Rectal smooth muscle tissue (tissue), 1 donor: Measurements from ENCODE around the gene ERO1B.

Experiments used
- H3K27ac ChIP-seq: one replicate; pipeline ENCODE4 v1.7.0; 2013; ENCODE audit warnings: low read depth, low read length, inconsistent platforms
- H3K27me3 ChIP-seq: one replicate; pipeline ENCODE4 v1.7.0; 2013; ENCODE audit warnings: low read length; ENCODE audit not compliant: control insufficient read depth, insufficient read depth
- H3K36me3 ChIP-seq: one replicate; pipeline ENCODE4 v1.7.0; 2013; ENCODE audit warnings: low read length; ENCODE audit not compliant: control insufficient read depth, insufficient read depth
- H3K4me1 ChIP-seq: one replicate; pipeline ENCODE4 v1.7.0; 2013; ENCODE audit warnings: low read length; ENCODE audit not compliant: control insufficient read depth, insufficient read depth
- H3K4me3 ChIP-seq: one replicate; pipeline ENCODE4 v1.7.0; 2013; ENCODE audit warnings: low read length
- H3K9ac ChIP-seq: one replicate; pipeline ENCODE4 v1.7.0; 2013; ENCODE audit warnings: low read length

The ERO1B gene

GRCh38 chr1:236222632-236223031 is 59.1 kb downstream of the ERO1B start:
- no peak overlapping the region for H3K9ac ChIP-seq
- H3K27ac ChIP-seq, result no peak overlapping the region
- no peaks in the 10 kb centered on the region for H3K36me3 ChIP-seq
- H3K4me1 ChIP-seq, result no peaks in the 10 kb centered on the region
- H3K27me3 ChIP-seq, result no peaks in the 10 kb centered on the region
- no peak overlapping the region for H3K4me3 ChIP-seq

- H3K36me3 ChIP-seq, result no peaks in the 10 kb centered on the region
- no peak overlapping the region for H3K4me3 ChIP-seq
- no peak overlapping the region for H3K9ac ChIP-seq
- no peaks in the 10 kb centered on the region for H3K4me1 ChIP-seq
- H3K27me3 ChIP-seq, result no peaks in the 10 kb centered on the region
- H3K27ac ChIP-seq, result no peak overlapping the region
These were observed 61.3 kb downstream of the ERO1B start for GRCh38 chr1:236220473-236220872.

- H3K27me3 ChIP-seq, result no peaks in the 10 kb centered on the region
- no peak overlapping the region for H3K27ac ChIP-seq
- no peaks in the 10 kb centered on the region for H3K36me3 ChIP-seq
- no peak overlapping the region for H3K9ac ChIP-seq
- H3K4me3 ChIP-seq, result no peak overlapping the region
- no peaks in the 10 kb centered on the region for H3K4me1 ChIP-seq
These were observed 67.0 kb downstream of the ERO1B start for GRCh38 chr1:236214761-236215160.

GRCh38 chr1:236213534-236213933 is 68.2 kb downstream of the ERO1B start:
- Histone ChIP-seq H3K36me3 (no peaks in the 10 kb centered on the region), H3K27ac (no peak overlapping the region), H3K4me3 (no peak overlapping the region), H3K4me1 (no peaks in the 10 kb centered on the region), H3K9ac (no peak overlapping the region), H3K27me3 (no peaks in the 10 kb centered on the region)

GRCh38 chr1:236211815-236212214 is 69.9 kb downstream of the ERO1B start:
- no peak overlapping the region for H3K9ac ChIP-seq
- H3K36me3 ChIP-seq, result no peaks in the 10 kb centered on the region
- H3K27ac ChIP-seq, result no peak overlapping the region
- H3K4me1 ChIP-seq, result no peaks in the 10 kb centered on the region
- no peaks in the 10 kb centered on the region for H3K27me3 ChIP-seq
- H3K4me3 ChIP-seq, result no peak overlapping the region

GRCh38 chr1:236209713-236210112 is 72.0 kb downstream of the ERO1B start:
- Histone ChIP-seq H3K4me1 (no peaks in the 10 kb centered on the region), H3K27me3 (no peaks in the 10 kb centered on the region), H3K36me3 (no peaks in the 10 kb centered on the region), H3K27ac (no peak overlapping the region), H3K9ac (no peak overlapping the region), H3K4me3 (no peak overlapping the region)

GRCh38 chr1:236209185-236209584 is 72.6 kb downstream of the ERO1B start:
- H3K4me3 ChIP-seq, result no peak overlapping the region
- no peak overlapping the region for H3K9ac ChIP-seq
- no peak overlapping the region for H3K27ac ChIP-seq
- H3K4me1 ChIP-seq, result no peaks in the 10 kb centered on the region
- no peaks in the 10 kb centered on the region for H3K36me3 ChIP-seq
- H3K27me3 ChIP-seq, result no peaks in the 10 kb centered on the region

GRCh38 chr1:236207569-236207968 is 74.2 kb downstream of the ERO1B start:
- H3K36me3 ChIP-seq, result no peaks in the 10 kb centered on the region
- H3K9ac ChIP-seq, result no peak overlapping the region
- no peak overlapping the region for H3K27ac ChIP-seq
- no peaks in the 10 kb centered on the region for H3K27me3 ChIP-seq
- H3K4me3 ChIP-seq, result no peak overlapping the region
- no peaks in the 10 kb centered on the region for H3K4me1 ChIP-seq

- H3K36me3 ChIP-seq, result no peaks in the 10 kb centered on the region
- H3K4me3 ChIP-seq, result no peak overlapping the region
- H3K27me3 ChIP-seq, result no peaks in the 10 kb centered on the region
- no peak overlapping the region for H3K9ac ChIP-seq
- no peaks in the 10 kb centered on the region for H3K4me1 ChIP-seq
- no peak overlapping the region for H3K27ac ChIP-seq
These were observed 74.6 kb downstream of the ERO1B start for GRCh38 chr1:236207121-236207520.

GRCh38 chr1:236206548-236206947 is 75.2 kb downstream of the ERO1B start:
- Histone ChIP-seq H3K4me3 (no peak overlapping the region), H3K4me1 (no peaks in the 10 kb centered on the region), H3K36me3 (no peaks in the 10 kb centered on the region), H3K27ac (no peak overlapping the region), H3K9ac (no peak overlapping the region), H3K27me3 (no peaks in the 10 kb centered on the region)

- H3K9ac ChIP-seq, result no peak overlapping the region
These were observed 77.1 kb downstream of the ERO1B start for GRCh38 chr1:236204656-236205055.

GRCh38 chr1:236204039-236204438 is 77.7 kb downstream of the ERO1B start:
- Histone ChIP-seq H3K9ac (no peak overlapping the region), H3K4me1 (no peaks in the 10 kb centered on the region), H3K4me3 (no peak overlapping the region), H3K36me3 (no peaks in the 10 kb centered on the region), H3K27ac (no peak overlapping the region), H3K27me3 (no peaks in the 10 kb centered on the region)

More at GRCh38 chr1:236204656-236205055, 77.1 kb downstream of the ERO1B start:
- no peaks in the 10 kb centered on the region for H3K36me3 ChIP-seq
- H3K27me3 ChIP-seq, result no peaks in the 10 kb centered on the region
- no peak overlapping the region for H3K27ac ChIP-seq
- H3K4me1 ChIP-seq, result no peaks in the 10 kb centered on the region
- no peak overlapping the region for H3K4me3 ChIP-seq

GRCh38 chr1:236201786-236202185 is 80.0 kb downstream of the ERO1B start:
- no peaks in the 10 kb centered on the region for H3K36me3 ChIP-seq
- H3K4me1 ChIP-seq, result no peaks in the 10 kb centered on the region
- no peaks in the 10 kb centered on the region for H3K27me3 ChIP-seq
- no peak overlapping the region for H3K9ac ChIP-seq
- H3K4me3 ChIP-seq, result no peak overlapping the region
- no peak overlapping the region for H3K27ac ChIP-seq
